Globus pallidus (tissue), 1 donor: ENCODE results near the gene APP.
"Not testable (repeated sequence)": the region's sequence is repeated elsewhere in the genome, so short reads cannot be mapped to it uniquely, and the experiment has no call there.

Source experiments
- DNase-seq: peaks from one replicate; pipeline ENCODE4 v3.0.0-alpha.2; 2015; ENCODE audit warnings: low spot score

The APP gene

GRCh38 chr21:26064506-26064905 is 106.1 kb downstream of the APP start:
- DNase-seq = no peak

- no peak for DNase-seq
These were observed 109.1 kb downstream of the APP start for GRCh38 chr21:26061437-26061836.

- DNase-seq = no peak
These were observed 110.0 kb downstream of the APP start for GRCh38 chr21:26060335-26061115.

GRCh38 chr21:26057477-26058170 is 112.9 kb downstream of the APP start:
- DNase-seq = peak; percentile 73

- DNase-seq = no peak
These were observed 114.7 kb downstream of the APP start for GRCh38 chr21:26055841-26056264.

GRCh38 chr21:26055010-26055409 is 115.6 kb downstream of the APP start:
- DNase-seq = no peak

GRCh38 chr21:26052057-26052456 is 118.5 kb downstream of the APP start:
- DNase-seq = no peak

- no peak for DNase-seq
These were observed 119.7 kb downstream of the APP start for GRCh38 chr21:26050857-26051256.

- DNase-seq = no peak
These were observed 120.8 kb downstream of the APP start for GRCh38 chr21:26049803-26050202.

GRCh38 chr21:26047279-26047967 is 123.1 kb downstream of the APP start:
- no peak for DNase-seq

- no peak for DNase-seq
These were observed 126.7 kb downstream of the APP start for GRCh38 chr21:26043891-26044290.

GRCh38 chr21:26042181-26042876 is 128.2 kb downstream of the APP start:
- DNase-seq = no peak

- no peak for DNase-seq
These were observed 129.0 kb downstream of the APP start for GRCh38 chr21:26041431-26042180.

- DNase-seq = no peak
These were observed 133.7 kb downstream of the APP start for GRCh38 chr21:26036916-26037315.

GRCh38 chr21:26032263-26032662 is 138.3 kb downstream of the APP start:
- no peak for DNase-seq

- peak; percentile 57 for DNase-seq
These were observed 142.4 kb downstream of the APP start for GRCh38 chr21:26028183-26028582.

- no peak for DNase-seq
These were observed 142.9 kb downstream of the APP start for GRCh38 chr21:26027696-26028095.

GRCh38 chr21:26025536-26026512 is 144.7 kb downstream of the APP start:
- DNase-seq = no peak

GRCh38 chr21:26023406-26023805 is 147.2 kb downstream of the APP start:
- not testable (repeated sequence) for DNase-seq

GRCh38 chr21:26022598-26023337 is 147.8 kb downstream of the APP start:
- not testable (repeated sequence) for DNase-seq
